Tibial nerve (tissue), 4 donors: ENCODE results near the gene RGMB. TPM values are rescaled to one million over a fixed set of nuclear protein-coding genes. Genes with fewer than 3 reads are reported as not detected.

Experiments used
- DNase-seq, 2 donors: peaks; one replicate each; pipeline ENCODE4 v3.0.0-alpha.2; 2019; ENCODE audit warnings: low spot score in 2 of 2
- H3K27ac ChIP-seq, 4 donors: fragments of 200-600 bp; sonication (generic) in 3 of 4; one replicate each; pipeline ENCODE4 v1.5.1; 2017 to 2019; ENCODE audit warnings: mild to moderate bottlenecking in 1 of 4
- H3K27me3 ChIP-seq, 2 donors: fragments of 200-600 bp; sonication (generic) in 1 of 2; one replicate each; pipeline versions ENCODE4 v1.5.1 to v1.6.0; 2017 to 2019
- H3K36me3 ChIP-seq, 3 donors: fragments of 200-600 bp; sonication (generic); one replicate each; pipeline ENCODE4 v1.5.1; 2018 to 2019
- H3K4me1 ChIP-seq, 4 donors: fragments of 200-600 bp; sonication (generic) in 3 of 4; one replicate each; pipeline ENCODE4 v1.5.1; 2017 to 2019
- H3K4me3 ChIP-seq, 4 donors: fragments of 200-600 bp; sonication (generic) in 3 of 4; one replicate each; pipeline ENCODE4 v1.5.1; 2017 to 2019; ENCODE audit warnings: mild to moderate bottlenecking in 1 of 4, moderate library complexity in 1 of 4
- H3K9me3 ChIP-seq, 4 donors: fragments of 200-600 bp; sonication (generic) in 3 of 4; one replicate each; pipeline ENCODE4 v1.5.1; 2017 to 2019
- CTCF ChIP-seq, 5 experiments: fragments of 200-600 bp in 3 of 5; fragments of 450-650 bp in 2 of 5; sonication (generic) in 3 of 5; IDR thresholded peaks; one replicate each; pipeline ENCODE4 v1.5.1; 2016 to 2019; ENCODE audit warnings: antibody characterized with exemption in 5 of 5, mild to moderate bottlenecking in 3 of 5, moderate library complexity in 2 of 5
- EP300 ChIP-seq, 2 donors: sonication (generic); formaldehyde crosslinking; IDR thresholded peaks; one replicate each; pipeline ENCODE4 v1.6.1; 2017; ENCODE audit warnings: antibody characterized with exemption in 2 of 2, mild to moderate bottlenecking in 1 of 2
- POLR2A ChIP-seq, 2 donors: fragments of 450-650 bp; IDR thresholded peaks; one replicate each; pipeline ENCODE4 v1.6.1; 2017; ENCODE audit warnings: antibody characterized with exemption in 2 of 2, mild to moderate bottlenecking in 2 of 2, moderate library complexity in 2 of 2
- WGBS, 2 donors: methylation state at CpG; one replicate each; pipeline ENCODE4 v1.1.5; 2018; 5-methylcytosine and 5-hydroxymethylcytosine counted together
- total RNA-seq, 4 donors: library from RNA; depleted of rRNA; stranded (reverse); fragments of >200 nt; gene quantifications; one replicate each; pipeline ENCODE4 v1.1.0, GENCODE V29; 2016

Gene RGMB
- 10 to 100 TPM; 31.8 to 43.1 (median 36.6) TPM for total RNA-seq

- peak within 1 kb of the TSS; percentile 83 to 97 (median 93) for H3K27ac ChIP-seq
- DNase-seq: peak; percentile 95 to 96
- TF ChIP-seq CTCF (IDR thresholded peaks at IDR 0.05): peak in 2 of 5 experiments; percentile 25 to 29
- peak in 1 of 2 donors; percentile 87 for TF ChIP-seq EP300 (IDR thresholded peaks at IDR 0.05)
- TF ChIP-seq POLR2A (IDR thresholded peaks at IDR 0.05): peak; percentile 75 to 96
- peaks cover 0 to 59% (median 26%) of the 10 kb centered on the region in 4 donors for H3K4me1 ChIP-seq
- H3K27me3 ChIP-seq: no peaks in the 10 kb centered on the region
- H3K36me3 ChIP-seq: no peaks in the 10 kb centered on the region
- peak within 1 kb of the TSS; percentile 72 to 92 (median 86) for H3K4me3 ChIP-seq
- H3K9me3 ChIP-seq: no peaks in the 10 kb centered on the region
- WGBS, 2 donors: 1 to 3% methylated on average over 18 to 45 of the region's 84 CpGs
Measured at GRCh38 chr5:98773464-98774191, at the start of gene RGMB. TSS of gene RGMB (plus strand) at chr5:98773663. CDS start at chr5:98774071, 408 bp downstream.

GRCh38 chr5:98726258-98726657 lies 47.2 kb upstream of the RGMB start:
- DNase-seq: no peak
- no peaks in the 10 kb centered on the region for H3K27me3 ChIP-seq
- no peaks in the 10 kb centered on the region for H3K4me1 ChIP-seq
- TF ChIP-seq POLR2A (IDR thresholded peaks at IDR 0.05) (no peak), CTCF (IDR thresholded peaks at IDR 0.05) (no peak), EP300 (IDR thresholded peaks at IDR 0.05) (no peak)
- no peaks in the 10 kb centered on the region for H3K36me3 ChIP-seq
- WGBS, 2 donors: 89 to 90% methylated on average over 2 of the region's 2 CpGs
- no peak overlapping the region for H3K4me3 ChIP-seq
- H3K9me3 ChIP-seq: no peaks in the 10 kb centered on the region
- no peak overlapping the region for H3K27ac ChIP-seq

GRCh38 chr5:98727686-98728085 lies 45.8 kb upstream of the RGMB start:
- H3K36me3 ChIP-seq: no peaks in the 10 kb centered on the region
- no peaks in the 10 kb centered on the region for H3K4me1 ChIP-seq
- no peak for DNase-seq
- no peak overlapping the region for H3K4me3 ChIP-seq
- TF ChIP-seq POLR2A (IDR thresholded peaks at IDR 0.05) (no peak), EP300 (IDR thresholded peaks at IDR 0.05) (no peak), CTCF (IDR thresholded peaks at IDR 0.05) (no peak)
- WGBS, 2 donors: 95 to 96% methylated on average over 5 of the region's 5 CpGs
- H3K27ac ChIP-seq: no peak overlapping the region
- no peaks in the 10 kb centered on the region for H3K27me3 ChIP-seq
- H3K9me3 ChIP-seq: no peaks in the 10 kb centered on the region

DNA sequence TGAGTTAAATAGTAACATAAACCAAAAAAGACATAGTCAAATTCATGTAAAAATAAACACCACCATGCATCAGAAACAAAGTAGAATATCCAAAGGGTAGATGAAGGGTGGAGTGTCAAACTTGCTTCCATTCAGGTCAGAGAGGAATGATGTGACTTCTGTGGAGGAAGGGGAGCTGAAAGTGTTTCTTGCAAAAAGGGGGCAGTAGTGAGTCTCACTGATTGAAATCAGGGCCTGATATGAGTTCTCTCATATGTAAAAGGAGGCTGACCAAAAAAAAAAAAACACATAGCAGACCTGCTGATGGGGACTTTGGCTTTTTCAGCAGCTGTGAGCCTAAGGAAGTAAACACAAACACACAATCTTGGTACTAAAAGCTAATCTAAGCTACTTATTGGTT lies 38.8 kb upstream of the RGMB start:
- H3K27ac ChIP-seq: no peak overlapping the region
- no peaks in the 10 kb centered on the region for H3K27me3 ChIP-seq
- no peak overlapping the region for H3K4me3 ChIP-seq
- H3K9me3 ChIP-seq: peaks cover 0 to 4% (median 0%) of the 10 kb centered on the region in 4 donors
- DNase-seq: no peak
- H3K36me3 ChIP-seq: no peaks in the 10 kb centered on the region
- no peaks in the 10 kb centered on the region for H3K4me1 ChIP-seq
- no peak for TF ChIP-seq EP300 (IDR thresholded peaks at IDR 0.05)
- TF ChIP-seq POLR2A (IDR thresholded peaks at IDR 0.05): no peak
- TF ChIP-seq CTCF (IDR thresholded peaks at IDR 0.05): no peak

- DNase-seq: no peak
- H3K36me3 ChIP-seq: no peaks in the 10 kb centered on the region
- peaks cover 0 to 4% (median 0%) of the 10 kb centered on the region in 4 donors for H3K9me3 ChIP-seq
- no peak overlapping the region for H3K4me3 ChIP-seq
- H3K27ac ChIP-seq: no peak overlapping the region
- 47 to 70% methylated on average over 1 of the region's 1 CpG for WGBS, 2 donors
- H3K27me3 ChIP-seq: no peaks in the 10 kb centered on the region
- TF ChIP-seq POLR2A (IDR thresholded peaks at IDR 0.05) (no peak), CTCF (IDR thresholded peaks at IDR 0.05) (no peak), EP300 (IDR thresholded peaks at IDR 0.05) (no peak)
- H3K4me1 ChIP-seq: no peaks in the 10 kb centered on the region
Measured at GRCh38 chr5:98735806-98736507, 37.5 kb upstream of the RGMB start.
